Measurements from ENCODE around the gene ANO7. TPM values are rescaled to one million over a fixed set of nuclear protein-coding genes. Genes with fewer than 3 reads are reported as not detected.

The ANO7 gene
- total and polyA plus RNA-seq, 2 of the 13 experiments (the other 11 are each of a cell fraction or from before 2014, with no cell fraction given): 4.1 to 4.9 TPM

DNA sequence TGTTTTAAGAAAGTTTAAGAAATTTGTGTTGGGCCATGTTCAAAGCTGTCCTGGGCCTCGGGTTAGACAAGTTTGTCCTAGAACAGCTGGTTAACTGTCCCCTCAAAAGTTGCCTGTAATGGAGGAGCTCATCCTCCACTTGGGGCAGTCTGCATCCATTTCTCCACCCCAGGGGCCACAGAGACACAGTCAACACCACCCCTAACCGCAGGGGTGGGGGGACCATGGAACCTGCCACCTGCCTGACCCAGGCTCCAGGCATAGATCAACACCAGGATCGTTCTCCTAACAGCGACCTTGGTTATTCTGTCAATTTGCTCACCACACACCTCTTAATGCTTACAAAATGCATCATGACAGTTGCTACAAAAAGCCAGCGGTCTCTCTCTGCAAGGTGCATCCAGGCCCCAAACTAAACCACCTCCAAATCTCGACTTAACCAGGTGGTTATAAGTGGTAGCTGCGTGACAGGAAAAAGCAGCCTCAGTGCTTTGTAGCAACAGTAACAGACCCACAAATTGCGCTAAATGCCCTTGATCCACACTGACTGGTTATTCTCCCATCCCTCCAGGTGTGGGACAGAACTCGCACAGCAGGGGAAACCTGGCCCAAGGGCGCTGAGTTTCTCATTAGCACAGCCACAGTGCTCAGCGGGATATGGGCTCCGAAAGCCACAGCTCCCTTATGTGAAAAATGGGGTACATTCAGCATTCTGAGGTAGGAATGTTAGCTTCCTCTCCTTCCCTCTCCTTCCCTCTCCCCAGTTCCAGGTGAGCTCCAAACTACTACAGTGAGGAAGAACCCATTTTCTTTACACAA lies 79.0 kb downstream of the ANO7 start (continued):
- TF ChIP-seq, protein P1, sequence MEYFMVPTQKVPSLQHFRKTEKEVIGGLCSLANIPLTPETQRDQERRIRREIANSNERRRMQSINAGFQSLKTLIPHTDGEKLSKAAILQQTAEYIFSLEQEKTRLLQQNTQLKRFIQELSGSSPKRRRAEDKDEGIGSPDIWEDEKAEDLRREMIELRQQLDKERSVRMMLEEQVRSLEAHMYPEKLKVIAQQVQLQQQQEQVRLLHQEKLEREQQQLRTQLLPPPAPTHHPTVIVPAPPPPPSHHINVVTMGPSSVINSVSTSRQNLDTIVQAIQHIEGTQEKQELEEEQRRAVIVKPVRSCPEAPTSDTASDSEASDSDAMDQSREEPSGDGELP (IDR thresholded peaks at IDR 0.05; ENCODE audit: borderline replicate concordance, low read depth): peak; percentile 60
- TF ChIP-seq PAWR (CRISPR knock-in tag; IDR thresholded peaks at IDR 0.05; ENCODE audit: borderline replicate concordance) (no peak), CCAR2 (optimal IDR thresholded peaks at IDR 0.05; ENCODE audit: low read depth, low read length) (no peak), FOXA1 (IDR thresholded peaks at IDR 0.05) (no peak), FOXA1 (CRISPR knock-in tag; IDR thresholded peaks at IDR 0.05) (peak; percentile 67; the same call in 1 of the 2 replicates), ZNF543 (CRISPR knock-in tag; IDR thresholded peaks at IDR 0.05) (no peak), SALL2 (CRISPR knock-in tag; IDR thresholded peaks at IDR 0.05) (no peak), ZSCAN20 (CRISPR knock-in tag; IDR thresholded peaks at IDR 0.05; ENCODE audit: borderline replicate concordance) (no peak), EHMT2 (IDR thresholded peaks at IDR 0.05; ENCODE audit: borderline replicate concordance, low read depth, low read length) (no peak), SAP130 (CRISPR knock-in tag; IDR thresholded peaks at IDR 0.05; ENCODE audit: low read depth) (peak; percentile 62), ZNF24 (IDR thresholded peaks at IDR 0.05) (no peak), ZNF674 (CRISPR knock-in tag; IDR thresholded peaks at IDR 0.05; ENCODE audit: low read depth) (no peak), POLR2A (IDR thresholded peaks at IDR 0.05; ENCODE audit: insufficient read depth in 1 of 2, low read depth in 2 of 2, low read length in 2 of 2) (peak in 1 of 2 experiments; percentile 18; a peak in 1 of 4 replicates), NONO (IDR thresholded peaks at IDR 0.05) (no peak), NONO (CRISPR knock-in tag; conservative IDR thresholded peaks at IDR 0.05) (0 out of 2 replicates have a peak, but pooled peaks have one; percentile 33)
- TF ChIP-seq, protein P2, sequence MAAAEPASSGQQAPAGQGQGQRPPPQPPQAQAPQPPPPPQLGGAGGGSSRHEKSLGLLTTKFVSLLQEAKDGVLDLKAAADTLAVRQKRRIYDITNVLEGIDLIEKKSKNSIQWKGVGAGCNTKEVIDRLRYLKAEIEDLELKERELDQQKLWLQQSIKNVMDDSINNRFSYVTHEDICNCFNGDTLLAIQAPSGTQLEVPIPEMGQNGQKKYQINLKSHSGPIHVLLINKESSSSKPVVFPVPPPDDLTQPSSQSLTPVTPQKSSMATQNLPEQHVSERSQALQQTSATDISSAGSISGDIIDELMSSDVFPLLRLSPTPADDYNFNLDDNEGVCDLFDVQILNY (CRISPR knock-in tag; conservative IDR thresholded peaks at IDR 0.05): no peak
- TF ChIP-seq, protein P3, sequence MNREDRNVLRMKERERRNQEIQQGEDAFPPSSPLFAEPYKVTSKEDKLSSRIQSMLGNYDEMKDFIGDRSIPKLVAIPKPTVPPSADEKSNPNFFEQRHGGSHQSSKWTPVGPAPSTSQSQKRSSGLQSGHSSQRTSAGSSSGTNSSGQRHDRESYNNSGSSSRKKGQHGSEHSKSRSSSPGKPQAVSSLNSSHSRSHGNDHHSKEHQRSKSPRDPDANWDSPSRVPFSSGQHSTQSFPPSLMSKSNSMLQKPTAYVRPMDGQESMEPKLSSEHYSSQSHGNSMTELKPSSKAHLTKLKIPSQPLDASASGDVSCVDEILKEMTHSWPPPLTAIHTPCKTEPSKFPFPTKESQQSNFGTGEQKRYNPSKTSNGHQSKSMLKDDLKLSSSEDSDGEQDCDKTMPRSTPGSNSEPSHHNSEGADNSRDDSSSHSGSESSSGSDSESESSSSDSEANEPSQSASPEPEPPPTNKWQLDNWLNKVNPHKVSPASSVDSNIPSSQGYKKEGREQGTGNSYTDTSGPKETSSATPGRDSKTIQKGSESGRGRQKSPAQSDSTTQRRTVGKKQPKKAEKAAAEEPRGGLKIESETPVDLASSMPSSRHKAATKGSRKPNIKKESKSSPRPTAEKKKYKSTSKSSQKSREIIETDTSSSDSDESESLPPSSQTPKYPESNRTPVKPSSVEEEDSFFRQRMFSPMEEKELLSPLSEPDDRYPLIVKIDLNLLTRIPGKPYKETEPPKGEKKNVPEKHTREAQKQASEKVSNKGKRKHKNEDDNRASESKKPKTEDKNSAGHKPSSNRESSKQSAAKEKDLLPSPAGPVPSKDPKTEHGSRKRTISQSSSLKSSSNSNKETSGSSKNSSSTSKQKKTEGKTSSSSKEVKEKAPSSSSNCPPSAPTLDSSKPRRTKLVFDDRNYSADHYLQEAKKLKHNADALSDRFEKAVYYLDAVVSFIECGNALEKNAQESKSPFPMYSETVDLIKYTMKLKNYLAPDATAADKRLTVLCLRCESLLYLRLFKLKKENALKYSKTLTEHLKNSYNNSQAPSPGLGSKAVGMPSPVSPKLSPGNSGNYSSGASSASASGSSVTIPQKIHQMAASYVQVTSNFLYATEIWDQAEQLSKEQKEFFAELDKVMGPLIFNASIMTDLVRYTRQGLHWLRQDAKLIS (CRISPR knock-in tag; IDR thresholded peaks at IDR 0.05): no peak
- TF ChIP-seq, protein P4, sequence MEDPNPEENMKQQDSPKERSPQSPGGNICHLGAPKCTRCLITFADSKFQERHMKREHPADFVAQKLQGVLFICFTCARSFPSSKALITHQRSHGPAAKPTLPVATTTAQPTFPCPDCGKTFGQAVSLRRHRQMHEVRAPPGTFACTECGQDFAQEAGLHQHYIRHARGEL (CRISPR knock-in tag; IDR thresholded peaks at IDR 0.05): no peak
- TF ChIP-seq, protein P5, sequence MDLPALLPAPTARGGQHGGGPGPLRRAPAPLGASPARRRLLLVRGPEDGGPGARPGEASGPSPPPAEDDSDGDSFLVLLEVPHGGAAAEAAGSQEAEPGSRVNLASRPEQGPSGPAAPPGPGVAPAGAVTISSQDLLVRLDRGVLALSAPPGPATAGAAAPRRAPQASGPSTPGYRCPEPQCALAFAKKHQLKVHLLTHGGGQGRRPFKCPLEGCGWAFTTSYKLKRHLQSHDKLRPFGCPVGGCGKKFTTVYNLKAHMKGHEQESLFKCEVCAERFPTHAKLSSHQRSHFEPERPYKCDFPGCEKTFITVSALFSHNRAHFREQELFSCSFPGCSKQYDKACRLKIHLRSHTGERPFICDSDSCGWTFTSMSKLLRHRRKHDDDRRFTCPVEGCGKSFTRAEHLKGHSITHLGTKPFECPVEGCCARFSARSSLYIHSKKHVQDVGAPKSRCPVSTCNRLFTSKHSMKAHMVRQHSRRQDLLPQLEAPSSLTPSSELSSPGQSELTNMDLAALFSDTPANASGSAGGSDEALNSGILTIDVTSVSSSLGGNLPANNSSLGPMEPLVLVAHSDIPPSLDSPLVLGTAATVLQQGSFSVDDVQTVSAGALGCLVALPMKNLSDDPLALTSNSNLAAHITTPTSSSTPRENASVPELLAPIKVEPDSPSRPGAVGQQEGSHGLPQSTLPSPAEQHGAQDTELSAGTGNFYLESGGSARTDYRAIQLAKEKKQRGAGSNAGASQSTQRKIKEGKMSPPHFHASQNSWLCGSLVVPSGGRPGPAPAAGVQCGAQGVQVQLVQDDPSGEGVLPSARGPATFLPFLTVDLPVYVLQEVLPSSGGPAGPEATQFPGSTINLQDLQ (CRISPR knock-in tag; IDR thresholded peaks at IDR 0.05): no peak
